GM10248 (cell line): ENCODE measurements around the gene CD300LD.
"Not testable (repeated sequence)": the region's sequence is repeated elsewhere in the genome, so short reads cannot be mapped to it uniquely, and the experiment has no call there.

Source experiments
- CTCF ChIA-PET: fragments of 300-600 bp; sonication (Branson Sonifier 250); formaldehyde crosslinking; extraction: SDS; loops from one replicate; lab custom pipeline; 2021; ENCODE audit warnings: antibody characterized with exemption; lab: Yijun Ruan, JAX
- POLR2A ChIA-PET: fragments of 350-650 bp; sonication (Branson Sonifier 250); formaldehyde crosslinking; extraction: SDS; loops from one replicate; lab custom pipeline; 2020; ENCODE audit warnings: antibody characterized with exemption; lab: Yijun Ruan, JAX
- DNase-seq: peaks from one replicate; pipeline ENCODE4 v3.0.0; 2012; ENCODE audit errors: extremely low spot score
- CTCF ChIP-seq: IDR thresholded peaks from 2 replicates; pipeline ENCODE4 v1.5.1; 2012; ENCODE audit warnings: mild to moderate bottlenecking, low read depth; ENCODE audit errors: extremely low read depth, missing control alignments, control extremely low read depth

The CD300LD gene

GRCh38 chr17:74563358-74563757 lies 28.7 kb downstream of the CD300LD start:
- no peak for DNase-seq
- ChIA-PET CTCF (no interaction called here), POLR2A (no interaction called here)
- TF ChIP-seq CTCF: no peak

- POLR2A ChIA-PET: no interaction called here
- no peak for TF ChIP-seq CTCF
- CTCF ChIA-PET: interaction anchor here (0.7 to 1.4 kb wide), 3 partner anchors 11 to 209 kb away, joined by 3 to 4 read pairs (median 4); no protein-coding TSS in a partner anchor
- no peak for DNase-seq
Measured at GRCh38 chr17:74561586-74561985, 30.5 kb downstream of the CD300LD start.

GRCh38 chr17:74558882-74559519 lies 33.1 kb downstream of the CD300LD start:
- no peak for TF ChIP-seq CTCF
- POLR2A ChIA-PET: no interaction called here
- no peak for DNase-seq
- CTCF ChIA-PET: no interaction called here

GRCh38 chr17:74558402-74558801 lies 33.7 kb downstream of the CD300LD start:
- ChIA-PET CTCF (interaction anchor here (1.5 to 5.1 kb wide), 2 partner anchors 8 to 191 kb away, joined by 4 to 27 read pairs; partner anchors contain the start of gene CD300H), POLR2A (interaction anchor here (0.6 kb wide), 1 partner anchor 352 kb away, joined by 4 read pairs; no protein-coding TSS in a partner anchor)
- DNase-seq: not testable (repeated sequence)

GRCh38 chr17:74555427-74555940 lies 36.6 kb downstream of the CD300LD start:
- CTCF ChIA-PET: interaction anchor here (5.1 kb wide), 1 partner anchor 11 kb away, joined by 27 read pairs; the partner anchor contains the start of gene CD300H
- no peak for DNase-seq
- POLR2A ChIA-PET: no interaction called here
- no peak for TF ChIP-seq CTCF

- no peak for DNase-seq
- POLR2A ChIA-PET: no interaction called here
- CTCF ChIA-PET: interaction anchor here (1.1 to 5.1 kb wide), 2 partner anchors 12 to 98 kb away, joined by 3 to 27 read pairs; partner anchors contain the start of gene CD300H
- no peak for TF ChIP-seq CTCF
Measured at GRCh38 chr17:74554909-74555308, 37.2 kb downstream of the CD300LD start.

GRCh38 chr17:74552037-74552436 lies 40.0 kb downstream of the CD300LD start:
- POLR2A ChIA-PET: no interaction called here

More at GRCh38 chr17:74552037-74552436, 40.0 kb downstream of the CD300LD start:
- no peak for TF ChIP-seq CTCF
- CTCF ChIA-PET: no interaction called here
- no peak for DNase-seq
